Ammon's horn (tissue), 1 donor: Measurements from ENCODE around the gene LGALS7.
A peak's percentile ranks its signal among the peaks of the same experiment; 100 is the strongest.
"Not testable (repeated sequence)": the region's sequence is repeated elsewhere in the genome, so short reads cannot be mapped to it uniquely, and the experiment has no call there.

Experiments
- DNase-seq: peaks from one replicate; pipeline ENCODE4 v3.0.0-alpha.2; 2016; ENCODE audit warnings: low spot score

Gene LGALS7

DNA sequence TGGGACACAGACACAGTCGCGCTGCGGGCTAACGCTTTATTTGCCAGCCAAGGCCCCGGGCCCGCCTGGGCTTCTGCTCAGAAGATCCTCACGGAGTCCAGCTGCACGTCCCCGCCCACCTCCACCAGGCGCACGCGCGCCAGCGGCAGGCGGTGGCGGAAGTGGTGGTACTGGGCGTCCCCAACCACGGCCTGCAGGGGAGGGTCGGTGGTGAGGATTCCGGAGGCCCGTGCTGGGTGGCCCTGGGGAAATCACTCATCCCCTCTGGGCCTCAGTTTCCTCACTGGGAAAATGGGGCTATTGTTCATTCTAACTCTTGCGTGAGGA, 2.4 kb downstream of the LGALS7 start:
- DNase-seq: not testable (repeated sequence)

DNA sequence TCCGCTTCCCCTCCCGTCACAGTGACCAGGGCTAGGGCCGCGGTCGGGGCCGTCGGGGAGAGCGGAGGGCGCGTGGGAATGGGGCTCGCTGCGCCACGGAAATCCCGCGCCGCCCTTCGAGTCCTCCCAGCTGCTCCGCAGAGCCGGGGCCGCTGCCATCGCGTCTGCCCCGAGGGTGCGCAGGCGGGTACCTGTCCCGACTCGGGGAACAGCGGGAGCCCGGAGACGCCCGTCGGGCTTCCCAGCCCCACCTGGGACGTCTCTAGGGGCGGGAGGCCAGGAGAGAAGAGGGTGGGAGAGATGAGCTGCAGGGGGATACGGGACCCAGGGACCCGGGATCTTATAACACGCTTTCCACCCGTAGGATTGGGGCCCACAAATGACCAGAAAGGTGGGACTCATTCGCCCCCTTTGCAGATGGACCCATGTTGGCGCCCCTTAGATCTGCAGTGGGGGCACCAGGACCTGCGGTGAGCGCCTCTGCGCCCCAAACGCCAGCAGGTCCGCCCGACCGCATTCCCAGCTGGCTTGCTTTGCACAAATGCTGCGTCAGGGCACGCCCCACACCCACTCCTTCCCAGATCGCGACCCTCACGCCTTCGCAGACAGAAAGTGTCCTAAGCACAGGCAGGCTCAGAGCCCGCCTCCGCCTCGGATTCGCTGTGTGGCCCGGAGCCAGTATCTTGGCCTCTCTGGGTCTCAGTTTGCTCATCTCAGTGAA, 2.9 kb downstream of the LGALS7 start:
- not testable (repeated sequence) for DNase-seq

DNA sequence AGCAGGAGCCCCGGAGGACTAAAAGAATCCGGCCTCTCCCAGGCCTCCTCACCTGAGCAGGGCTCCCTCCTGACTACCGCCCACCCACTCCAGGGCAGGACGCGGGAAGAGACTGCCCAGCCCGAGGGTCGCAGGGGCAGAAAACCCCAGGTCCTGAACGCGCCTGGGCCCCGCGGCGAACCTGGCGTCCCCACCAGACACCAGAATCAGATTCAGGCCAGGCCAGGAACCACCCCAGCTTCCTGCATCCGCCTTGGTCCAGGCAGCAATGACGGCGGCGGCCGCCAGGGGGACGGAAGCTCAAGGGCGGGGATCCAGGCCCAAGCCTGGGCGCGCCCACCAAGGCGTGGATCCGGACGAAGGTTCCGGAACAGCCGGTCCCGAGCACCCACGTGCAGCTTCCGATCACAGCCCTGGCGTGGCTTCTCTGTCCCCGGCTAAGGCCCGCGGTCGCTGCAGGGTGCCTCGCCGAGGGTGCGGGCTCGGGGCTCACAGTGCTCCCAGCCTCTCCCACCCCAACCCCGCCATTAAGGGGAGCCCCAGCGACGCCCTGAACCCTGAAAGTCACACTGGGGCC, 3.6 kb downstream of the LGALS7 start:
- DNase-seq: peak; percentile 63

DNA sequence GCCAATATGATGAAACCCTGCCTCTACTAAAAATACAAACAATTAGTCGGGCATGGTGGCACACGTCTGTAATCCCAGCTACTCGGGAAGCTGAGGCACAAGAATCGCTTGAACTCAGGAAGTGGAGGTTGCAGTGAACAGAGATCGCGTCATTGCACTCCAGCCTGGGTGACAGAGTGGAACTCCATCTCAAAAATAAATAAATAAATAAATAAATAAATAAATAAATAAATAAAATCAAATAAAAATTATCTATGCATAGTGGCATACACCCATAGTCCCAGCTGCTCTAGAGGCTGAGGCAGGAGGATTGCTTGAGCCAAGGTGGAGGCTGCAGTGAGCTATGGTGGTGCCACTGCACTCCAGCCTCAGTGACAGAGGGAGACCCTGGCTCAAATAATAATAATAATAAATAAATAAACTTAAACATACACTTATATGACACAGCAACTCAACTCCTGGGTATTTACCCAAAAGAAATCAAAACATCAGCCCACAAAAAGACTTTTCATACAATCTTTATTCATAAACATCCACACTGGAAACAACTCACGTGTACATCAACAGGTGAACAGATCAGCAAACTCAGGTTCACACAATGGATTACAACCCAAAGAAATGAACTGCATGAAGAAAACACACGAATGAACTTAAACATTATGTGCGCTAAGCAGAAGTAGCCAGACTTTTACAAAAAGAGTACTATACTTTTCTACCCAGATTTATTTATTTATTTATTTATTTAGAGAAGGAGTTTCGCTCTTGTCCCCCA, 6.9 kb downstream of the LGALS7 start:
- no peak for DNase-seq

DNA sequence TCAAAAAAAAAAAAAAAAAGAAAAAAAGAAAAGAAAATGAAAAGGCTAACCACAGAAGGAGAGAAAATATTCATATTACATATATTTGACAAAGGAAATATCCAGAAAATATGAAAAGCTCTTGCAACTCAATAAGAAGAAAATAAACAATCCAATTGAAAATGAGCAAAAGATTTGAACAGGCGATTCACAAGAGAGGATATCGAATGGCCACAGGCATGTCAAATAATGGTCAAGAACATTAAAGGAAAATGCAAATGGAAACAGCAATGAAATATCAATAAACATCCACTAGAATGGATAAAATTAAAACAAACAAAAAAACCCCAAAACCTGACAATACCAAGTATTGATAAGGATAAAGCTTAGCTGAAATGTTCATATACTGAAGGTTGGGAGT, 8.1 kb downstream of the LGALS7 start:
- no peak for DNase-seq

DNA sequence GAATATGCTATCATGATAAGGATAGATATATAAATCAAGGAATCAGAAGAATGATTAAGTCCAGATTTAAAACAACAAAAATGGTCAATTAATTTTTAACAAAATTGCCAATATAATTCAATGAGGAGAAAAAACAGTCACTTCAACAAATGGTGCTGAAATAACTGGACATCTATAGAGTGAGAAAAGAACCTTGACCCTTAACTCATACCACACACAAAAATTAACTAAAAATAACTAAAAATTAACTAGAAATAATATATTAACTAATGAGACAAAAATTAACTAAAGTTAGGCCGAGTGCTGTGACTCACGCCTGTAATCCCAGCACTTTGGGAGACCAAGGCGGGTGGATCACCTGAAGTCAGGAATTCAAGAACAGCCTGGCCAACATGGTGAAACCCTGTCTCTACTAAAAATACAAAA, 9.5 kb downstream of the LGALS7 start:
- DNase-seq: no peak

DNA sequence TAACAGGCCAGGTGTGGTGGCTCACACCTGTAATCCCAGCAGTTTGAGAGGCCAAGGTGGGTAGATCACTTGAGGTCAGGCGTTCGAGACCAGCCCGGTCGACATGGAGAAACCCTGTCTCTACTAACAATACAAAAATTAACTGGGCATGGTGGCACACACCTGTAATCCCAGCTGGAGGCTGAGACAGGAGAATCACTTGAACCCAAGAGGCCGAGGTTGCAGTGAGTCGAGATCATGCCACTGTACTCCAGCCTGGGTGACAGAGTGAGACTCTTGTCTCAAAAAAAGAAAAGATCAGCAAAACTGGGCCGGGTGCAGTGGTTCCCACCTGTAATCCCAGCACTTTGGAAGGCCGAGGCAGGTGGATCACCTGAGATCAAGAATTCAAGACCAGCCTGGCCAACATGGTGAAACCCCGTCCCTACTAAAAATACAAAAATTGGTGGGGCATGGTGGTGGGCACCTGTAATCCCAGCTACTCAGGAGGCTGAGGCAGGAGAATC, 11.4 kb downstream of the LGALS7 start:
- not testable (repeated sequence) for DNase-seq

DNA sequence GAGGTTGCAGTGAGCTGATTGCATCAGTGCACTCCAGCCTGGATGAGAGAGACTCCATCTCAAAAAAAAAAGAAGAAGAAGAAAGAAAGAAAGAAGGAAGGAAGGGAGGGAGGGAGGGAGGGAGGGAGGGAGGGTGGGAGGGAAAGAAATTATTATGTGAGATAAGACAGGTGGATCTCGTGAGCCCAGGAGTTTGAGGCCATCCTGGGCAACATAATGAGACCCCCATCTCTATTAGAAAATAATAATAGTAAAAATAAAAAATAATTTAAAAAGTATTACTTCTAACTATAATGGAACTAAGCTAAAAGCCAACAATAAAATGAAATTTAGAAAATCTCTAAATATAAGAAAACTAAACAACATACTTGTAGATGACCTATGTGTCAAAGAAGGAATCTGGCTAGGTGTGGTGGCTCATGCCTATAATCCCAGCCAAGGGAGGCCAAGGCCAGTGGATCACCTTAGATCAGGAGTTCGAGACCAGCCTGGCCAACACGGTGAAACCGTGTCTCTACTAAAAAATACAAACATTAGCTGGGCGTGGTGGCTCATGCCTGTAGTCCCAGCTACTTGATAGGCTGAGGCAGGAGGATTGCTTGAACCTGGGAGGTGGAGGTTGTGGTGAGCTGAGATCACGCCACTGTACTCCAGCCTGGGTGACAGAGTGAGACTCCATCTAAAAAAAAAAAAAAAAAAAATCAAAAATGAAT, 12.4 kb downstream of the LGALS7 start:
- not testable (repeated sequence) for DNase-seq

DNA sequence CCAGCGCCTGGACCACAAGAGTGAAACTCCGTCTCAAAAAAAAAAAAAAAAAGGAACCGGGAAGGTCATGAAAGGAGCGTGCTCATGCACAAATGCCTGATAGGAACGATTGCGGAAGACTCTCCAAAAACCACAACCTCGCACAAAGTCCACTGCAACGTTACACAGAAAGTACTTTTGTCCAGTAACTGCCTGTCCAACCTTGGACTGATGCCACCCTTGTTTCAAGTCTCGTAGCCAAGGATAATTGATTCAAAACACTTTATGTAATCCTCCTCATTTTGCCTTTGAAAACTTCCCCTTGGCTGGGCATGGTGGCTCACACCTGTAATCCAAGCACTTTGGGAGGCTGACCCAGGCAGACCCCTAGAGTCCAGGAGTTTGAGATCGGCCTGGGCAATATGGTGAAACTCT, 13.7 kb downstream of the LGALS7 start:
- DNase-seq: no peak

DNA sequence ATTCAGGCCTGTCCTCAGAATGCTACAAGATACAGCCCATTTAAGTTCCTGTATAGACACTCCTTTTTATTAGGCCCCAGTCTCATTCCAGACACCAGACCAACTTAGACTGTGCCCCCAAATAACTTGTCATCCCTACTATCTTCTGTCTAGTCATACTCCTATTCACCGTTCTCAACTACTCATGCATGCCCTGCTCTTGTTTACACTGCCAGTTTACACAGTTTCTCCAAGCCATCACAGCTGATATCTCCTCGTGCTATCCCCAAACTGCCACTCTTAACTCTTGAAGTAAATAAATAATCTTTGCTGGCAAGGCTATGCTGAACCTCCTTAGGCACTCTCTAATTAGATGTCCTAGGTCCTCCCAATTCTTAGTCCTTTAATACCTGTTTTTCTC, 19.1 kb downstream of the LGALS7 start:
- DNase-seq: not testable (repeated sequence)

DNA sequence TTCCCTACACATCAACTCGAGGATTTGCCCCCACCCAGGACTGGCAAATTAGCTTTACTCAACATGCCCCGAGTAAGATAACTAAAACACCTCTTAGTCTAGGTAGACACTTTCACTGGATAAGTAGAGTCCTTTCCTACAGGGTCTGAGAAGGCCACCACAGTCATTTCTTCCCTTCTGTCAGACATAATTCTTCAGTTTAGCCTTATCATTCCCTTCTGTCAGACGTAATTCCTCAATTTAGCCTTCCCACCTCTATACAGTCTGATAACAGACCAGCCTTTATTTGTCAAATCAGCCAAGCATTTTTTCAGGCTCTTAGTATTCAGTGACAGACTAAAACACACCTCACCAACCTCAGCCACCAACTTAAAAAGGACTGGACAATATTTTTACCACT, 19.5 kb downstream of the LGALS7 start:
- DNase-seq: not testable (repeated sequence)

DNA sequence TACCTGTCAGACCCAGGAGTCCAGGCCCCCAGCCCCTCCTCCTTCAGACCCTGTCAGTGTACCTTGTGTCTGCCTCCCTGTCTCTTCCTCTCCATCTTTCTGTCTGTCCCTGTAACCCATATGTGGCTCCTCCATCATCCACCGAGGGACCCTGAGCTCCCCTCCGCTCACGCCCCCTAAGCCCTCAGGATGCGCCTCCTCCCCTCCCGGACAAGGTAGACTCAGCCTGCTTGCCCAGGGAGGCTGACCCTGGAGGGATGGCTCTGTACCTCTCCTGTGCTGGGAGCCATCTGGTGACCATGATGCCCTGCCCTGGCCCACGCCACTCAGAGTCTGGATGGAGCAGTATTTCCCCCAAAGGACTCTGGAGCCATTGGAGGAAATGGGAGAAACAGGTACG, 28.0 kb downstream of the LGALS7 start:
- DNase-seq: no peak

DNA sequence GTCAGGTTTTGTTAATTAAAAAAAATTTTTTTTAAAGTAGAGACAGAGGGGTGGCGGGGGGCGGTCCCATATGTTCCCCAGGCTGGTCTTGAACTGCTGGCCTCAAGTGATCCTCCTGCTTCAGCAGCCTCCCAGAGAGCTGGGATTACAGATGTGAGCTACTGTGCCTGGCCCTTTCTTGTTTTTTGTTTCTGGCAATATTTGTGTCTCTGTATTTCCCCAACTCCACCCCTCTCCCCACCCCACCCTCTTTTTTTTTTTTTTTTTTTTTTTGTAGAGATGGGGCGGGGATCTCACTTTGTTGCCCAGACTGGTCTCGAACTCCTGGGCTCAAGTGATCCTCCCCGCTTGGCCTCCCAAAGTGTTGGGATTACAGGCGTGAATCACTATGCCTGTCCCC, 28.4 kb downstream of the LGALS7 start:
- DNase-seq: no peak

DNA sequence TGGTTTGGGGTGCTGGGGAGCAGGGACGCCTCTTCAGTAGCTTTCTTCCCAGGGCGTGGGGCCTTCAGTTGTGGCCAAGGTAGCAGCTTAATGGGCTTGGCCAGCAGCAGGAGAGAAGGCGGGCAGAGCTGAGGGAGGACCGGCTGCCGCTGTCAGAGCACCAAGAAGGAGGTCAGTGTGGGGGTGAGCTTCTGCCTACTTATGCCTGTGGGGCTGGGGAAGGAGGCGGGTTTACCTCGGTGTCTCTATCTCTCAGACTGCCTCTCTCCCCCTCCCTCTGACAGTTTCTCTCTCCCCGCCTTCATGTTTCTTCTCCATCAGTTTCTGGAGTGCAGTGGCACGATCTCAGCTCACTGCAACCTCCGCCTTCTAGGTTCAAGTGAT, 29.0 kb downstream of the LGALS7 start, which contains the start of gene CAPN12:
CAPN12 (minus strand) TSS at position 177 of the 384 bp plus-strand sequence. CDS start 309 bp downstream, outside the sequence.
- no peak for DNase-seq

DNA sequence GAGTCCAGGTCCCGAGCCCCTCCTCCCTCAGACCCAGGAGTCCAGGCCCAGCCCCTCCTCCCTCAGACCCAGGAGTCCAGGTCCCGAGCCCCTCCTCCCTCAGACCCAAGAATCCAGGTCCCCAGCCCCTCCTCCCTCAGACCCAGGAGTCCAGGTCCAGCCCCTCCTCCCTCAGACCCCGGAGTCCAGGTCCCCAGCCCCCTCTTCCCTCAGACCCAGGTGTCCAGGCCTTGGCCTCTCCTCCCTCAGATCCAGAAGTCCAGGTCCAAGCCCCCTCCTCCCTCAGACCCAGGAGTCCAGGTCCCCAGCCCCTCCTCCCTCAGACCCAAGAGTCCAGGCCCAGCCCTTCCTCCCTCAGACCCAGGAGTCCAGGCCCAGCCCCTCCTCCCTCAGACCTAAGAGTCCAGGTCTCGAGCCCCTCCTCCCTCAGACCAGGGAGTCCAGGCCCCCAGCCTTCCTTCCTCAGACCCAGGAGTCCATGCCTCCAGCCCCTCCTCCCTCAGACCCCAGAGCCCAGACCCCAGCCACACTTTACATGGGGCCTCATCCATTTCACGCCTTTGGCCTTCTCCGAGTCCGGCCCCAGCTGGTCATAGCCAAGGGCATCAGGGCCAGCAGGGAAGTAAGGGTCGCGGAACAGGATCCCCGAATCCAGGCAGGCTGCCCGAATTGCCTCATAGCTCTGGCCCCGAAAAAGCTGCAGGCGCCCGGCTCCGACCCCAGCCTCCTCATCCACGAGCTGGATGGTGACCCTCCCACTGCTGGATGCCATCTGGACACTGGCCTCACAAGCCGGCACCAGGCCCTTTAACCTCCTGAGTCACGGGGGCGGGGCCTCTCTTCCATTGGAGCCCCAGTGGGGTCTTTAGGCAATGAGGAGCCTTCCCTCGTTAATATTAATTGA, 29.7 kb downstream of the LGALS7 start:
- DNase-seq: no peak

DNA sequence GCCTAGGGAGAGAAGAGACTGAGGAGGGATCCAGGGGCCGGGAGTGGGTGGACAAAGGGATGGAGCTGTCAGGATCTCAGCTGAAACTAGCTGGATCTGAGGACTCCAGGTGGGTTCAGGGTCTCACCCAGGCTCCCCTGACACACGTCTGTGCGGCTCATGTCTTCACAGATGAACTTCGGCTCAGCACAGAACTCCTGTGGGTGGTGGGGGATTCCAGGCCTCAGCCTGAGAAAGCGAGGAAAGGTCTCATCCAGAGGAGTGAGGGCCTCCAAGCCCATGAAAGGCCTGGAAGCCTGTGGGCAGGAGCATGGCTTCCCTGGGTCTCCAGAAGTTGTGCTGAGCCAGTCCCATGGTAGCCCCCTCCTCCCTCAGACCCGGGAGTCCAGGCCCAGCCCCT, 30.4 kb downstream of the LGALS7 start:
- no peak for DNase-seq

DNA sequence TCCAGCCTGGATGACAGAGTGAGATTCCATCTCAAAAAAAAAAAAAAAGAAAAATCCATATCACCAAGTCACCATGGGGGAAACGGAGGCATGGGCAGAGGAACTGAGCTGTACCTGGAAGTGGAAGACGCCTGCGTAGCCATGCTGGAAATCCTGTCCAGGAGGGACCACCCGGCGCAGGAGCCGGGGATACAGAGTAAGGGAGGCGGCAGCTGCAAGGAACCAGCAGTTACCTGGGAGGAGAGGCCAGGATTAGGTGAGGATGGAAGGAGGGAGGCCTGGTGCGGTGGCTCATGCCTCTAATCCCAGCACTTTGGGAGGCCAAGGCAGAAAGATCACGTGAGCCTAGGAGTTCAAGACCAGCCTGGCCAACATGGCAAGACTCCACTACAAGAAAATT, 31.0 kb downstream of the LGALS7 start:
- no peak for DNase-seq

DNA sequence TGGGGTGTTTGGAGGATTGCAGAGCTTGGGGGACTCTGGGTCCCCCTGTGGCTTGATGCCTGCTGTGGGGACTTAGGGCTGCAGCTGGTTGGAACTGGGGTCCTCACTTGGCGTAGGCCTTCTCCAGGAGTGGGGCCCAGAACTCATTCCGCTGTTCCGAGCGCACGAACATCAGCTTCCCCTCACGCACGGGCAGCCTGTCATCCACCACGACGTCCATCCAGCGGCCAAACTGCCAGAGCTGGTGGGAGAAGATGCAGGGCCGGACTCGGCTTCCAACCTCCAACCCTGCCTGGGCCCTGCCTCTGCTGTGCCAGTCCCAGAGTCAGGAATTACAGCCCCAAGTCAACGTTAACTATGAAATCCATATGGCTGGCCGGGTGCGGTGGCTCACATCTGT, 31.6 kb downstream of the LGALS7 start:
- DNase-seq: no peak

DNA sequence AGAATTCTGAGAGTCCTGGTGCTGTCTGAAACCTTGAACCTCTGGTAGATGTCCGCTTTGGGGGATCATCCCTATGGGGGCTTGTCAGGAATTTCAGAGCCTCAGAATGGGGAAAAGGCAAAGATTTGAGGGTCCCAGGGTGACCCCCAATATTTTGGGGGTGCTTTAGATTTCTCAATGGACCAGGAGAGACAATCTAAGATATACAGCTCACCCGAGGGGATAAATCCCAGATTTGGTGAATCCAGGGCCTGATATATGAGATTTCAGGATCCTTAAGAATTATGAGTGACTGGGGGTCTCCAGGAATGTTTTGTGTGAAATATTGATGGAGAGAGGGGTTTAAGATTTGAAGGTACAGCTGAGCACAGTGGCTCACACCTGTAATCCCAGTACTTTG, 32.4 kb downstream of the LGALS7 start:
- no peak for DNase-seq

DNA sequence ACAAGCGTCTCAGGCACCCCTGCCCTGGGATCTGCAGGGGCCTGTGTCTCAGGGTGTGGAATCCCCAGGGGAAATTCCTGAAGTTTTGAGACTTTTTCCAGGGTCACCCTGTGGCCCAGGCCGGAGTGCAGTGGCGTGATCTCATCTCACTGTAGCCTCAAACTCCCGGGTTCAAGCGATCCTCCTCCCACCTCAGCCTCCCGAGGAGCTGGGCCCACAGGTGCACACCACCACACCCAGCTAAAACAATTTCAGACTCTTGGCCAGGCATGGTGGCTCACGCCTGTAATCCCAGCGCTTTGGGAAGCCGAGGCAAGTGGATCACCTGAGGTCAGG, 33.1 kb downstream of the LGALS7 start:
- DNase-seq: no peak

DNA sequence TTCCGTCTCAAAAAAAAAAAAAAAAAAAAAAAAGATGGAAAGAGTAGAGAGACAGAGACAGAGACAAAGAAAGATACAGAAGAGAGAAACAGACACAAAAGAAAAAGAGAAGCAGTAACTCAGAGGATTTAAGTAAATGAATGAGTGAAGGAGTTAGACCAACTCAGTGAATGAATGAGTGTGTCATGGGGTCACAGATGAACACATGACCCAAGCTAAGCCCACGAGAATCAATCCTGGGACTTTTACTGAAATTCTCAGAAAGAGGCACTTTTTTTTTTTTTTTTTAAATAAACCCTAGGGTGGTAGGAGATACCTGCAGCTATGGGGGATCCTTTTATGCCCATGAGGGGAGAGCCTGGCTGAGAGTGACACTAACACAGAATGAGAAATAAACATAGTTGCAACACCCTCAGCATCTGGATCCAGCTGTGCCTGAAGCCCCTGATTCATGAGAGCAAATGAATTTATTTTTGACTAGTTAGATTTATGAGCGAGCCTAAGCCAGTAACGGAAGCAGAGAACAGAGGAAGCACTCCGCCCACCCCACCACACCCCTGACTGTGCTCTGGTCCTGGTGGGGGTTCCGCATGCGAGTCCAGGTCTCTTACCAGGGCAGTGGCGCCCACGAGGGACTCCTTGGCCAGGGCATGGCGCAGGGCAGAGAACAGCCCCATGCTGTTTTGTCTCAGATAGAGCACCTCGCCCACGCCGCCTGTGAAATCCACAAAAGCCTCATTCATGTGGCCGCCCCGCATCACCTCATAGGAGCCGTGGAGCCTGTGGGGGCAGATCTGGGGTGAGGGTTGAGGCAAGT, 33.7 kb downstream of the LGALS7 start:
- no peak for DNase-seq
